Measurements from ENCODE around the gene PTEN.

DNA sequence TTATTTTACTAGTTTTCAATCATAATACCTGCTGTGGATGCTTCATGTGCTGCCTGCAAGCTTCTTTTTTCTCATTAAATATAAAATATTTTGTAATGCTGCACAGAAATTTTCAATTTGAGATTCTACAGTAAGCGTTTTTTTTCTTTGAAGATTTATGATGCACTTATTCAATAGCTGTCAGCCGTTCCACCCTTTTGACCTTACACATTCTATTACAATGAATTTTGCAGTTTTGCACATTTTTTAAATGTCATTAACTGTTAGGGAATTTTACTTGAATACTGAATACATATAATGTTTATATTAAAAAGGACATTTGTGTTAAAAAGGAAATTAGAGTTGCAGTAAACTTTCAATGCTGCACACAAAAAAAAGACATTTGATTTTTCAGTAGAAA lies 103.0 kb downstream of the PTEN start:
- TF ChIP-seq EZH2phosphoT487 (IDR thresholded peaks at IDR 0.05; ENCODE audit: low read depth, severe bottlenecking, unreplicated experiment), result no peak
- TF ChIP-seq, protein P1, sequence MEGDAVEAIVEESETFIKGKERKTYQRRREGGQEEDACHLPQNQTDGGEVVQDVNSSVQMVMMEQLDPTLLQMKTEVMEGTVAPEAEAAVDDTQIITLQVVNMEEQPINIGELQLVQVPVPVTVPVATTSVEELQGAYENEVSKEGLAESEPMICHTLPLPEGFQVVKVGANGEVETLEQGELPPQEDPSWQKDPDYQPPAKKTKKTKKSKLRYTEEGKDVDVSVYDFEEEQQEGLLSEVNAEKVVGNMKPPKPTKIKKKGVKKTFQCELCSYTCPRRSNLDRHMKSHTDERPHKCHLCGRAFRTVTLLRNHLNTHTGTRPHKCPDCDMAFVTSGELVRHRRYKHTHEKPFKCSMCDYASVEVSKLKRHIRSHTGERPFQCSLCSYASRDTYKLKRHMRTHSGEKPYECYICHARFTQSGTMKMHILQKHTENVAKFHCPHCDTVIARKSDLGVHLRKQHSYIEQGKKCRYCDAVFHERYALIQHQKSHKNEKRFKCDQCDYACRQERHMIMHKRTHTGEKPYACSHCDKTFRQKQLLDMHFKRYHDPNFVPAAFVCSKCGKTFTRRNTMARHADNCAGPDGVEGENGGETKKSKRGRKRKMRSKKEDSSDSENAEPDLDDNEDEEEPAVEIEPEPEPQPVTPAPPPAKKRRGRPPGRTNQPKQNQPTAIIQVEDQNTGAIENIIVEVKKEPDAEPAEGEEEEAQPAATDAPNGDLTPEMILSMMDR (IDR thresholded peaks at IDR 0.05; ENCODE audit: poor library complexity), result no peak

Data from hepatocyte (in vitro differentiated cells).